ENCODE measurements around the gene PKMYT1. TPM values are rescaled to one million over a fixed set of nuclear protein-coding genes. Genes with fewer than 3 reads are reported as not detected.

Gene PKMYT1
- total and polyA plus RNA-seq, 9 of the 15 experiments (the other 6 are each of a cell fraction or from before 2014, with no cell fraction given) = 8.7 to 201 (median 37.8) TPM

GRCh38 chr16:2963723-2964474 is 16.3 kb downstream of the PKMYT1 start, which contains the start of gene KREMEN2 (continued):
- TF ChIP-seq CHD7 (IDR thresholded peaks at IDR 0.05; ENCODE audit: low read depth, low read length) (no peak), ZNF586 (CRISPR knock-in tag; conservative IDR thresholded peaks at IDR 0.05) (no peak), ZBTB17 (CRISPR knock-in tag; IDR thresholded peaks at IDR 0.05) (no peak), KLF16 (IDR thresholded peaks at IDR 0.05) (no peak), ATF3 (IDR thresholded peaks at IDR 0.05) (no peak), ATF3 (CRISPR knock-in tag; conservative IDR thresholded peaks at IDR 0.05) (no peak), KDM5B (IDR thresholded peaks at IDR 0.05; ENCODE audit: insufficient replicate concordance, low read depth, low read length) (no peak), ZC3H8 (IDR thresholded peaks at IDR 0.05) (no peak), TCF3 (CRISPR knock-in tag; IDR thresholded peaks at IDR 0.05) (no peak), ZNF23 (CRISPR knock-in tag; IDR thresholded peaks at IDR 0.05) (no peak), CCAR2 (IDR thresholded peaks at IDR 0.05; ENCODE audit: low read depth, low read length) (no peak), DDX20 (tag; IDR thresholded peaks at IDR 0.05; ENCODE audit: low read depth) (no peak), ZNF696 (CRISPR knock-in tag; conservative IDR thresholded peaks at IDR 0.05) (no peak), PATZ1 (CRISPR knock-in tag; IDR thresholded peaks at IDR 0.05; ENCODE audit: borderline replicate concordance) (no peak)
